Measurements from ENCODE around the gene SULF2. TPM values are rescaled to one million over a fixed set of nuclear protein-coding genes. Genes with fewer than 3 reads are reported as not detected.

SULF2 gene
- polyA plus RNA-seq, 3 donors, result 69.6 to 80.7 (median 77.2) TPM

DNA sequence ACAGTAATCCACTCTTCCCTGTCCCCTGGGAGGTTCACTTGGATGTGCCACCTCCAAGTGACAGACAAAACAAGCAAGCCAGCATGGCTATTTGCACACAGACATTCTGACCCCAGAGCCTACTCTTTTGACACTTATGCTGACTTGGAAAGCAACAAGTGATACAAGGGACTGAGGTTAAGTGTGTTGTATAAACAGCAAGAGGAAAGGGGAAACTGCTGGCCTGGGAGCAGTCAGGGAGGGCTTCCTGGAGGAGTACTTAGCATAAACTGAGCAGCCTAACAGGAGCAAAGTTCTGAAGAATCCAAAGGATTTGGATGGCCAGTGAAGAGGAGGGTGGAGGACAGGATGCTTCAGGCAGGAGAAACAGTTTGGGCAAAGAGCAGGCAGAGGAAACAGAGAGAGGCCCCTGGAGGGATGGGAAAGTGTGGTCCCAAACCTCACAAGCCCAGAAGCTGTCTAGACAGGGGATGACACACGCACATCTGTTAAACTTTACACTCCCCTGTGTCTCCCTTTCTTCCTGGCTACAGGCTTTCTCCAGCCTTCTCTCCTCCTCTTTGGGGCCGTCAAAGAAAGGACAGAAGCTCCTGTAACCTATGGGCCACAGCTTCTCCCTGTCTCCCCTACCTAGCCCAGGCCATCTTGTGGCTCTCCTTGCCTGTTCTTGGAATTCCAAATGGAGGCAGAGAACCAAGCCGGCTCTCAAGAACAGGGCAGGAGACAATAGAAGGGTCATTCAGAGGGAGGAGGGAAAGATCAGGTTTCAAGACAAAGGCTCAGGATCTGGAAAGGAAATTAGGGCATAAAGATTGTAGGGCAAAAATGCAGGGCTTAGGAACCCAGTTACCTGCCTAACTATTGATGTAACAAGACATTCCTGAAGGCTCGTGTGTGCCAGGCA, 19.3 kb downstream of the SULF2 start:
- DNase-seq (ENCODE audit: low read depth in 3 of 3, low spot score in 2 of 3), result no peak

- no peak for DNase-seq (ENCODE audit: low read depth in 3 of 3, low spot score in 2 of 3)
These were observed 20.0 kb downstream of the SULF2 start for GRCh38 chr20:47765271-47765670.

DNA sequence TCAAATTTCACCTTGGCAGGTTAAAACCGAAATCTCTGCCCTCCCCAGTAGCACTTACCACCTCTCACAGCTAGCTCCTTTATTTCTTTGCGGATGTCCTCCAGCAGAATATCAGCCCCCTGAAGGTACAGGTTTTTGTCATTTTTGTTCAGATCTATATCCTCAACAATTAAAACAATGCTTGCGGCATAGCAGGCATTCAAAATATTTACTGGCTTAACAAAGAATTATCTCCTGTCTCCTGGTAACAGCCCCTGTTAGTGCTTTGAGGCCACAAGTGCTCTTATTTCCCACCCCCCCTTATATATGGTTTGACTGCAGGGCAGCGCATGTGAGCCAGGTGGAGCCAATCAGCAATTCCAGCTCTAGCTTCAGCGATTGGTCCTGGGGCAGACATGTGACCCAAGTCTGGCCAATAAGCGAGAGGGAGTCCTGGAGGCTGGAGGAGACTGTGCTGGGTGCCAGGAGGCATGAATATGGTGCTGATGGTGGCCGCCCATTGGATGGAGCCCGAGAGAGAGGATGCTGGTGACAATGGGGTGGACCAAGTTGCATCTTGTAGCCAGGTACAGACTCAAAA, 21.0 kb downstream of the SULF2 start:
- DNase-seq (ENCODE audit: low read depth in 3 of 3, low spot score in 2 of 3), result no peak

GRCh38 chr20:47762699-47763268, 22.5 kb downstream of the SULF2 start:
- no peak for DNase-seq (ENCODE audit: low read depth in 3 of 3, low spot score in 2 of 3)

DNA sequence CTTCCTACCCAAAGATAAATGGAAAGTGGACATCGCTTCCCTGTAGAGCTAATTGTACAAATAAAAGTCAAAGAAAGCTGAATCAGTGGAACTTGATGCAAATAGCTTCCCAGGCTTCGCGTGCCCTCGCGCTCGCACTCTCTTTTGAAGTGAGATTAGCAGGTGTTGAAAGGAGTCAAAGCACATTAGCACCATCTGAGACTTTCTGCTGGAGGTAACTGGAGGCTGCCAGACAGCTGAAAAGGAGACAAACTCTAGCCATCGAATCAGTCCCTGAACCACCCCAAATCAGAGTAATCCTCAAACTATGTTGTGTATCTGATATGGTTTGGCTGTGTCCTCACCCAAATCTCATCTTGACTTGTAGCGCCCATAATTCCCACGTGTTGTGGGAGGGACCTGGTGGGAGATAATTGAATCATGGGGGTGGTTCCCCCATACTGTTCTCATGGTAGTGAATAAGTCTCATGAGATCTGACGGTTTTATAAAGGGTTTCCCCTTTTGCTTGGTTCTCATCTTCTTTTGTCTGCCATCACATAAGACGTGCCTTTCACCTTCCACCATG, 23.7 kb downstream of the SULF2 start:
- DNase-seq (ENCODE audit: low read depth in 3 of 3, low spot score in 2 of 3), result no peak

- no peak for DNase-seq (ENCODE audit: low read depth in 3 of 3, low spot score in 2 of 3)
These were observed 24.4 kb downstream of the SULF2 start for GRCh38 chr20:47760686-47761481.

DNA sequence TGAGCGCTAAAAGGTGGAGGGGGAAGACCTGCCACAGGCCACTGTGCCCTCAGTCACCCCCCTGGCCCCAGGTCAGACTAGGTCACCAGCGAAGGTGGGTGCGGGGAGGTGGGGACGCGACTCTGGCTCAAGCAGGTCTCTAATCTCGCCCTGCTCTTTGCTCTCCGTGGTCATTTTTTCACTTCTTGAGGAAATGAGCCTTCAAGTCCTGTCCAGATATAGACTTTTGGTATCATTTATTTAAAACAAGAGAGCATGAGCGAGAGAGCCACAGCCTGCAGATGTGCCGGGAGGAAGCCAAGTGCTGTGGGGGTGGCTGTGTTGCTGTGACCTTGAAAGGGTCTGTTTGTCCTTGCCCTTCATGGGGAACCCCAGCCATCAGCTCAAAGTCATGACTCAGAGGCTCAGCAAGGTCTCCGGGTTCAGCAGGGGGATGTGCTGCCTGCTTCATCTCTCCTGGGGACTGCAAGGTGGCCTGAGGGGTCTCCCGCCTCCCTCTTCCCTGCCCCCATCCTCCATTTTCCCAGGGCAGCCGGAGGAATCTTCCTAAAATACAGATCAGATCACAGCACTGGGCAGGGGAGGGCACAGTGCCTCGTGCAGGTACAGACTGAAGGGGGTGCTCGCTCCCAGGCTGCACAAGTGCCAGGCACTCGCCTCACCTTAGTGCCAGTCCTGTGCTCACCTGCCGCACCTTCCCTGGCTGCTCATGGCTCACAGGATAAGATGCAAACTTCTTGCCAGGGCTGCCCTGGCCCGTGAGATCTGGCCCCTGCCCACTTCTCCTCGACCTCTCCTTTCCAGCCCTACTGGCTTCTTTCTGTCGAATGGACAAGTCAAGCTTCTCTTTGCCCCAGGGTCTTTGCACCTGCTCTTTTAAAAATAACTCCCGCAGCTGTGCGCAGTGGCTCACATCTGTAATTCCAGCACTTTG, 26.5 kb downstream of the SULF2 start:
- no peak for DNase-seq (ENCODE audit: low read depth in 3 of 3, low spot score in 2 of 3)

DNA sequence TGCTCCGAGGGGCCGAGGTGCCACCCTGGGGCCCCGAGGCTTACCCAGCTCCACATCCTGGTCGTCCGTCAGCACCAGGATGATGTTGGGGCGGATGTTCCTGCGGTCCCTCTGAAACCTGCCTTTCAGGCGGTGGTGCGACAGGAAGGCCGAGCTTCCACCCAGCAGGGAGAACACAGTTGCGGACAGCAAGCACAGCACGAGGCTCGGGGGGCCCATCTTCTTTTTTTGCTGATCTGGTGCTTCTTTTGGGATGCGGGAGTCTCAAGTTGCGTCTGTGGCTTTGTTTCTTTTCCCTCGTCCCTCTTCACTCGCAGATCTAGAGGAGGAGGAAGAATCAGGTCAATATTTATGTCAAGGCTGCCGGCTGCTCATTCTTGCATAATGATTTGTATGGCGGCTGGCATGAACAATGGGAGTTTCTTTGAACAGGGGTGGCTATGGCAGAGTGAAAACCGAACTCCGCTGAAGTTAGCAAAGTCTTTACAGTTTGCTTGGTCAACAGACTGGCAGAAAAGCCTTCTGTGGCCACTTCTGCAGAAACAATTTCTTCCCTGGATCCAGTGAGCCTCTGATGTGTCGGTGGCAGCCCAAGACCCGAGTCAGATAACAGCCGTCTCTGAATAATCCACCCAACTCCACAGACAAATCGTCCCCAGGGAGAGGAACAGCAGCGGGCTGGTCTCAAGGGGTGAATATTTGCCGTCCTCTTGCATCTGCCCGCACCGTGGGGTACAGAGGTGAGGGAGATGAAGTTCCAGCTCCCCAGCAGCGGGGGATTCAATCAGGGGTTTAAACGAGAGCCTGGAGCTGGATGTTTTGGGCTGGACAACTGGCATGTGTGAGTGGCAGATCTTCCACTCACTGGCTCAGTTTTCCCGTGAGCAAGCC, 27.9 kb downstream of the SULF2 start:
- no peak for DNase-seq (ENCODE audit: low read depth in 3 of 3, low spot score in 2 of 3)

DNA sequence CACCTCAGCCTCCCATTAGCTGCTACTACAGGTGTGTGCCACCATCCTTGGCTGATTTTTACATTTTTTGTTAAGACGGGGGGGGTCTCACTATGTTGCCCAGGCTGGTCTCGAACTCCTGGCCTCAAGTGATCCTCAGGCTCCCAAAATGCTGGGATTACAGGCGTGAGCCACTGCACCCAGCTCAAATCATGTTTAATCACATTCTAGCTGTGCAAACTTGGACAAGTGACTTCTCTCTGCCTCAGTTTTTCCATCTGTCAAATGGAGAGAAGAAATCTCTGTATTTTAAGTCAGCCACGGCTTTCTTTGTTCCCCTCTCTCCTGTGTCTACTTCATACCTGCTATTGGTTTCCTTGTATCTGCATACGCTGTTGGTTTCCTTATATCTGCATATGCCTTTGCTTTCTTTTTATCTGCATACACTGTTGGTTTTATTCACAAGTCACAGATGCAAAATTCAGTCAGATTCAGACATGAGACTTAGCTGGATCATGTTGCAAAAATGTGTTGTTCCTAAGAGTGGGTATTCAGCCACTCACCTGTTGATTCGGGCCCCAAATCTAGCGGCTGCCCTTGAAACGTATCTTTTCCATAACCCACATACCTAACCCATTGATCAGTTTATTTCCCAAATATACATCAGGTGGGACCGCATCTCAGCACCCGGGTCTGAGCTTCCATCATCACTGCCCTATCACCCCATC, 30.2 kb downstream of the SULF2 start:
- DNase-seq (ENCODE audit: low read depth in 3 of 3, low spot score in 2 of 3), result no peak

GRCh38 chr20:47754388-47754715, 30.9 kb downstream of the SULF2 start:
- no peak for DNase-seq (ENCODE audit: low read depth in 3 of 3, low spot score in 2 of 3)

DNA sequence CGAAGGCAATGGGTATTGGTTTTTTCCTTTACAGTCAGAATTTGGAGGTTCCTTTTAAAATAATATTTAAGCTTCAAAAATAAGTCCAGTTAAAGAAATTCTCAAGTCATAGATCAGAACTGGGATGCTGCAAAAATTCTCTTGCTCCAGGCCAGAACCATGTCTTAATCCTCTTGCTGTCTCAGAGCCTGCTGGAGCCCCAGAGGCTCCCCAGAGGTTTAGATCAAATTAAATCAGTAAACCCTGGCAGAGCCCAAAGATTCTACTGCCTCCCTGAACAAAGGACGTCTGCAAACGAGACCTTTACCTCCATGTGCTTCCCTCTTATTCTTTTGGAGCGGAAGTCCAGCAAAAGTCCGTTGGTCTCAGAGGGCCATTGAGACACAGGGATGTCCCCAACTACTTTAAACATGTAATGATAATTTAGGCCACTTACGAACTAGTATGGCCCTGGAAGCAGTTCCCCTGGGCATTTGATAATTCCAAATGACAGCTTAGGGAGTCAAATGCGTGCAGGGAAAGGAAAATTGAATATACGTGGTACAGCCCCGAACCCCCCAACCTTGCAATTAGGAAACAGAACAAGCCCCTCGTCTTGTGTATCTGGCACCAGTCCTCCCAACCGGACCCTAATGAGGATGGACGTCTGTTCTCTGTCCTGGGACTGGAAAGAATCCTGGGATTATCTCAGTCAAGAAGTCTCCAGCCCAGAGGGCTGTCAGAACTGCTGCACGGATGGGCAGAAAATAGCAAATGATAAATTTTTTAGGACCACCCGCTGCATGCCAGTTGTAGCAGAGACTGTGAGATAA, 31.5 kb downstream of the SULF2 start:
- DNase-seq (ENCODE audit: low read depth in 3 of 3, low spot score in 2 of 3), result no peak

DNA sequence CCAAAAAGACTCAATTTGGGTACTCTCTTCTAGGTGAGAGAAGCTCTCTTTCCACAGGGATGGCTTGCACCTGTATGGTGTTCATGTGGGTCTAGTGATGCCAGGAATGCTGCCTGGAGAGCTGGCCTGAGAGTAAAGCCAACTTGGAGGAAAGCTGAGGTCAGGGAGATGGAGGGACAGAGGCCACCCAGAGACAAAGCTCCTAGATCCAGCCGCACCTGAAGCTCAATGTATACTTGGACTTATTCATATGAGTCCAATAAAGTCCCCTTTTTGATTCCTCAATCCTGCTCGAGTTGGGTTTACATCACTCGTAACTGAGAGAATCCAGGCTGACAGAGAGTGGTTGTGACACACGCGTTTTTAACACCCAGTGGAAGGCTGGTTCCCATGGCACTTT, 33.8 kb downstream of the SULF2 start:
- no peak for DNase-seq (ENCODE audit: low read depth in 3 of 3, low spot score in 2 of 3)

GRCh38 chr20:47749339-47749738, 35.9 kb downstream of the SULF2 start:
- no peak for DNase-seq (ENCODE audit: low read depth in 3 of 3, low spot score in 2 of 3)

GRCh38 chr20:47748823-47749222, 36.5 kb downstream of the SULF2 start:
- DNase-seq (ENCODE audit: low read depth in 3 of 3, low spot score in 2 of 3), result no peak

DNA sequence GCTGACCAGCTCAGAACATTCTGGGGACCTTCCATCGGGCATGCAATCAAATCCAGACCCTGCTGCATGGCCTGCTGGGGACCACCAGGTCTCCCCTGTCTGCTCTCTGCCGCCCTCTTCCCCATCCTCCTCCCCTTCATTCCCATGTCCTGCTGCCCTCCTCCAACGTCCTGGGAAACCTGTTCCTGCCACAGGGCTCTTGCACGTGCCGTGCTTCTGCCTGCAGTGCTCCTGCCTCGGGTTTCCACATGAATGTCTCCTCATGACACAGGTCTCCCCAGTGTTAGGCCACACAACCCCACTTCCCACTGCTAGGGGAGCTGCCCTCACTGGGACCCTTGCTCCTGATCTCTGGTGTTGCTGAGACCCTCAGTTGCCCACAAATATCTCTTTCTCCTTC, 37.2 kb downstream of the SULF2 start:
- DNase-seq (ENCODE audit: low read depth in 3 of 3, low spot score in 2 of 3), result no peak

DNA sequence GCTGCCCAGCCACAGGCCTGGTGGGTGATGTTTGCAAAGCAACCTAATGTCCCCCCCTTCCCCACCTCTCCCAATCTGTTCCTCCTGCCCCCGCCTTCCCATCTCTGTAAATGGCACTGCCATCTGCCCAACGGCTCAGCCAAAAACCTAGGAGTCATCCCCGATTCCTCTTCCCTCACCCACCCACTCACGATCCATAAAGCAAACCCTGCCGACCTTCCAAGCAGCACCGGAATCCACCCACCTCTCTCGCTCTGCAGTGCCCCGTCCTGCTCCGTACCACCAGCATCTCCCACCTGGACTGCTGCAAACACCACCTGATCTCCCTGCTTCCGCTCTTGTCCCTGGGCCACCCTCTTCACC, 37.6 kb downstream of the SULF2 start:
- DNase-seq (ENCODE audit: low read depth in 3 of 3, low spot score in 2 of 3), result no peak

DNA sequence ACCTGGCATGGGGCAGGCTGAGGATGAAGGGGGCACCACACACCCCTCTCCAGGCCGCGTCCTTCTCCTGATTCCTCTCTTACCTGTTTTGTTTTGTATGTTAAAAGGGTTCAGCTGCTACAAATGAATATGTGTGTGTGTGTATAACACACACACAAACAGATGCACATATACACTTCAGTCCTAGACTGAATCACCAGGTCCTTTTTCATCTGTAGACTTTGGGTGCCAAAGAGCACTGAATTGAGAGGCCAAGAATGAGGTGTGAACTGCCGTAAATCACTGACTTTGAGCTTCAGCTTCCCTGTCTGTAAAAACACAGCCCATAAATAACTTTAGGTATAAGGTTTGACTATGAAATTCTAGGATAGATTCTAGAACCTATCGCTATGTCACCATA, 40.5 kb downstream of the SULF2 start:
- no peak for DNase-seq (ENCODE audit: low read depth in 3 of 3, low spot score in 2 of 3)

DNA sequence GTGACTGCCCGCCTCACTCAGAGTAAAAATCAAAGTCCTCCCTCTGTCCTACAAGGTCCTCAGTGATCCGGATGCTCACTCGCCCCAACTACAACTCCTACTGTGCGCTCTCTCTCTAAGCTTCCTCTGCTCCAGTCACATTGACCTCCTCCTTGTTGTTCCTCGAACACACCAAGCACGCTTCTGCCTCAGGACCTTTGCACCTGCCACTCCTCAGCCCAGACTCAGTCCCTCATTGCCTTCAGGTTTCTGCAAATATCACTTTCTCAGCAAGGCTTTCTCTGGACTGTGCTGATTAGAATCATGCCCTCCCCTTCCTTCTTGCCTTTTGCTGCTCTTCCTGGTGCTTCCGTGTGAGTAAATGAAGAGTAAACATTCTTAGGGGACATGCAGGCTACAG, 41.6 kb downstream of the SULF2 start:
- no peak for DNase-seq (ENCODE audit: low read depth in 3 of 3, low spot score in 2 of 3)

Data from right renal cortex interstitium (tissue), 3 donors.